ENCODE data around the gene SCGB3A1.
A peak's percentile ranks its signal among the peaks of the same experiment; 100 is the strongest.

The SCGB3A1 gene

GRCh38 chr5:180604271-180604670 lies 13.0 kb upstream of the SCGB3A1 start:
- TF ChIP-seq, protein P1, sequence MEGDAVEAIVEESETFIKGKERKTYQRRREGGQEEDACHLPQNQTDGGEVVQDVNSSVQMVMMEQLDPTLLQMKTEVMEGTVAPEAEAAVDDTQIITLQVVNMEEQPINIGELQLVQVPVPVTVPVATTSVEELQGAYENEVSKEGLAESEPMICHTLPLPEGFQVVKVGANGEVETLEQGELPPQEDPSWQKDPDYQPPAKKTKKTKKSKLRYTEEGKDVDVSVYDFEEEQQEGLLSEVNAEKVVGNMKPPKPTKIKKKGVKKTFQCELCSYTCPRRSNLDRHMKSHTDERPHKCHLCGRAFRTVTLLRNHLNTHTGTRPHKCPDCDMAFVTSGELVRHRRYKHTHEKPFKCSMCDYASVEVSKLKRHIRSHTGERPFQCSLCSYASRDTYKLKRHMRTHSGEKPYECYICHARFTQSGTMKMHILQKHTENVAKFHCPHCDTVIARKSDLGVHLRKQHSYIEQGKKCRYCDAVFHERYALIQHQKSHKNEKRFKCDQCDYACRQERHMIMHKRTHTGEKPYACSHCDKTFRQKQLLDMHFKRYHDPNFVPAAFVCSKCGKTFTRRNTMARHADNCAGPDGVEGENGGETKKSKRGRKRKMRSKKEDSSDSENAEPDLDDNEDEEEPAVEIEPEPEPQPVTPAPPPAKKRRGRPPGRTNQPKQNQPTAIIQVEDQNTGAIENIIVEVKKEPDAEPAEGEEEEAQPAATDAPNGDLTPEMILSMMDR (IDR thresholded peaks at IDR 0.05; ENCODE audit: insufficient read depth, missing control alignments): no peak
- DNase-seq (ENCODE audit: insufficient read length, low spot score) (no peak), FAIRE-seq (no peak)

- TF ChIP-seq, protein P1 (IDR thresholded peaks at IDR 0.05; ENCODE audit: insufficient read depth, missing control alignments): no peak
- no peak for DNase-seq (ENCODE audit: insufficient read length, low spot score)
- no peak for FAIRE-seq
These were observed 11.8 kb upstream of the SCGB3A1 start for GRCh38 chr5:180603076-180603594.

GRCh38 chr5:180602481-180603075 lies 11.3 kb upstream of the SCGB3A1 start:
- TF ChIP-seq, protein P1 (IDR thresholded peaks at IDR 0.05; ENCODE audit: insufficient read depth, missing control alignments): no peak
- peak; percentile 18 for DNase-seq (ENCODE audit: insufficient read length, low spot score)
- no peak for FAIRE-seq

DNA sequence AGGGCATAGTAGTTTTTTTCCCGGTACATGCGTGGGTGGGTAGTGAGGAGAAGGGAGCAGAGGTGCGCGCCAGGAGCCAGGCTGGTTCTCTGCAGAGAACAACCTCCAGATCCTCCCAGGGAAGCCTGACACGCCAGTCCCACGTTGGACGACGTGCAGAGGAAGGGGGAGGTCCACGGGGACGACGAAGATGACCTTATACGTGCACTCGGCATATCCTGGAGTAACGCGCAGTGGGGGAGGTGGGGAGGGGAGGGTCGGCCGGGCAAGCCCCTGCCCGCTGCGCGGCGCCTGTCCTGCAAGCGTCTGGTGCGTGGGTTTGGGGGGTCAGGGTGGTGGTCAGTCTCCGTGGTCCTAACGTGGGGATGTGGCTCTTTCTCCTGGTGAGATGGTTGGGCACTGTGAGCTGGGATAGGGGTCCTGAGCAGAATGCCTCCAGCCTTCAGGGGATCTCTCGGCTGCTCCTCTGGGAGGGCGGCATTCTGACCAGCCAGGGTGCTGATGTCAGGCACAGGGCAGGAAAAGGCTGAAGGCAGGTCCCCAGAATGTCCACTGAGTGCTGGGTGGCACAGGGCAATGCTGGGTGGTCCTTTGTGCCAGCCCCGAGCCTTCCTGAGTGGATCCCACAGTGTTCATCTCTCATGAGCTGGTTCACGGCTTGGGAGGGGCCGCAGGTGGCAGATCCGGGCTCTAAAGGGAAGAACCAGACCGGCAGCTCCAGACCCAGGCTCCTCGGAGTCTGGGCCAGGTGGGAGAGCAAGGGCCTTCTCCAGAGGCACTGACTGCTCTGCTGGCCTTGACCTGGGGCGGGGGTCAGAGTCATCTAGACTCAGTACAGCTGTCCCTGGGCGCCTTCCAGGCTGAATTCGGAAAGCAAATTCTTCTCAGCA lies 10.5 kb upstream of the SCGB3A1 start:
- DNase-seq (ENCODE audit: insufficient read length, low spot score): no peak
- no peak for FAIRE-seq
- TF ChIP-seq, protein P1 (IDR thresholded peaks at IDR 0.05; ENCODE audit: insufficient read depth, missing control alignments): no peak

- TF ChIP-seq, protein P1 (IDR thresholded peaks at IDR 0.05; ENCODE audit: insufficient read depth, missing control alignments): no peak
- no peak for DNase-seq (ENCODE audit: insufficient read length, low spot score)
- FAIRE-seq: no peak
These were observed 9.3 kb upstream of the SCGB3A1 start for GRCh38 chr5:180600554-180601041.

GRCh38 chr5:180599981-180600553 lies 8.8 kb upstream of the SCGB3A1 start:
- DNase-seq (ENCODE audit: insufficient read length, low spot score): no peak
- FAIRE-seq: no peak

More at GRCh38 chr5:180599981-180600553, 8.8 kb upstream of the SCGB3A1 start:
- TF ChIP-seq, protein P1 (IDR thresholded peaks at IDR 0.05; ENCODE audit: insufficient read depth, missing control alignments): no peak
